WTC11 (cell line): ENCODE results near the gene APOLD1. TPM values are rescaled to one million over a fixed set of nuclear protein-coding genes. Genes with fewer than 3 reads are reported as not detected.
A peak's percentile ranks its signal among the peaks of the same experiment; 100 is the strongest.

Source experiments
- CBFB ChIP-seq: sonication (generic); formaldehyde crosslinking; IDR thresholded peaks from 2 replicates; pipeline ENCODE4 v1.8.1; 2022; ENCODE audit warnings: mild to moderate bottlenecking, low read depth, missing genetic modification reagents
- ELF4 ChIP-seq: sonication (generic); formaldehyde crosslinking; IDR thresholded peaks from 2 replicates; pipeline ENCODE4 v1.8.1; 2022; ENCODE audit warnings: low read depth, mild to moderate bottlenecking, moderate library complexity, missing genetic modification reagents
- ESRRA ChIP-seq: sonication (generic); formaldehyde crosslinking; IDR thresholded peaks from 2 replicates; pipeline ENCODE4 v1.8.1; 2022; ENCODE audit warnings: mild to moderate bottlenecking, missing genetic modification reagents, borderline replicate concordance
- FOXJ3 ChIP-seq: sonication (generic); formaldehyde crosslinking; IDR thresholded peaks from 2 replicates; pipeline ENCODE4 v1.9.0; 2021; ENCODE audit warnings: missing genetic modification reagents, mild to moderate bottlenecking, borderline replicate concordance
- FOXK1 ChIP-seq: sonication (generic); formaldehyde crosslinking; IDR thresholded peaks from 2 replicates; pipeline ENCODE4 v1.8.0; 2022; ENCODE audit warnings: mild to moderate bottlenecking, moderate library complexity, missing genetic modification reagents
- GABPB1 ChIP-seq: sonication (generic); formaldehyde crosslinking; IDR thresholded peaks from 2 replicates; pipeline ENCODE4 v1.8.1; 2023; ENCODE audit warnings: mild to moderate bottlenecking, missing genetic modification reagents
- GRHL2 ChIP-seq: fragments of 250-450 bp; sonication (Bioruptor Pico); IDR thresholded peaks from 2 replicates; pipeline ENCODE4 v1.8.0; 2022; ENCODE audit warnings: mild to moderate bottlenecking, moderate library complexity; ENCODE audit not compliant: insufficient replicate concordance, severe bottlenecking
- GTF2I ChIP-seq: fragments of 250-450 bp; sonication (Bioruptor Pico); conservative IDR thresholded peaks from 2 replicates; pipeline ENCODE4 v1.4.0; 2021; ENCODE audit warnings: mild to moderate bottlenecking
- NR1H2 ChIP-seq: sonication (generic); formaldehyde crosslinking; IDR thresholded peaks from 2 replicates; pipeline ENCODE4 v1.9.0; 2021; ENCODE audit warnings: mild to moderate bottlenecking, moderate library complexity, missing genetic modification reagents
- RELA ChIP-seq: sonication (generic); formaldehyde crosslinking; IDR thresholded peaks from 2 replicates; pipeline ENCODE4 v1.8.1; 2022; ENCODE audit warnings: missing genetic modification reagents, mild to moderate bottlenecking, borderline replicate concordance
- TCF7 ChIP-seq: sonication (generic); formaldehyde crosslinking; IDR thresholded peaks from 2 replicates; pipeline ENCODE4 v1.8.0; 2022; ENCODE audit warnings: mild to moderate bottlenecking, low read depth, missing genetic modification reagents, moderate library complexity
- ZNF138 ChIP-seq: sonication (generic); formaldehyde crosslinking; conservative IDR thresholded peaks from 2 replicates; pipeline ENCODE4 v1.8.1; 2022; ENCODE audit warnings: mild to moderate bottlenecking, moderate library complexity, missing genetic modification reagents
- ZNF232 ChIP-seq: sonication (generic); formaldehyde crosslinking; IDR thresholded peaks from 2 replicates; pipeline ENCODE4 v1.8.0; 2022; ENCODE audit warnings: mild to moderate bottlenecking, missing genetic modification reagents
- ZNF396 ChIP-seq: fragments of 250-450 bp; sonication (Bioruptor Pico); IDR thresholded peaks from 2 replicates; pipeline ENCODE4 v1.8.0; 2021; ENCODE audit warnings: mild to moderate bottlenecking, moderate library complexity, borderline replicate concordance
- total RNA-seq: library from RNA; stranded (reverse); gene quantifications from 3 replicates; pipeline ENCODE4 v1.2.3, GENCODE V29; 2021
- TF ChIP-seq, protein P1 (sequence below): sonication (generic); formaldehyde crosslinking; IDR thresholded peaks from 2 replicates; pipeline ENCODE4 v1.8.1; 2022; ENCODE audit warnings: missing genetic modification reagents, borderline replicate concordance
- TF ChIP-seq, protein P2 (sequence below): sonication (generic); formaldehyde crosslinking; IDR thresholded peaks from 2 replicates; pipeline ENCODE4 v1.8.0; 2022; ENCODE audit warnings: mild to moderate bottlenecking, missing genetic modification reagents
- TF ChIP-seq, protein P3 (sequence below): fragments of 250-450 bp; sonication (Bioruptor Pico); IDR thresholded peaks from 2 replicates; pipeline ENCODE4 v1.9.0; 2021; ENCODE audit warnings: mild to moderate bottlenecking, borderline replicate concordance
- TF ChIP-seq, protein P4 (sequence below): sonication (generic); formaldehyde crosslinking; IDR thresholded peaks from 2 replicates; pipeline ENCODE4 v1.8.0; 2023; ENCODE audit warnings: missing genetic modification reagents
- TF ChIP-seq, protein P5 (sequence below): sonication (generic); formaldehyde crosslinking; IDR thresholded peaks from 2 replicates; pipeline ENCODE4 v1.8.1; 2022; ENCODE audit warnings: low read depth, missing genetic modification reagents, borderline replicate concordance
- TF ChIP-seq, protein P6 (sequence below): fragments of 200-600 bp; IDR thresholded peaks from 2 replicates; pipeline ENCODE4 v1.8.0; 2022; ENCODE audit warnings: antibody characterized with exemption
- TF ChIP-seq, protein P7 (sequence below): fragments of 250-450 bp; sonication (Bioruptor Pico); conservative IDR thresholded peaks from 2 replicates; pipeline ENCODE4 v1.9.0; 2021; ENCODE audit warnings: mild to moderate bottlenecking
- TF ChIP-seq, protein P8 (sequence below): sonication (generic); formaldehyde crosslinking; IDR thresholded peaks from 2 replicates; pipeline ENCODE4 v1.8.1; 2022; ENCODE audit warnings: mild to moderate bottlenecking, missing genetic modification reagents, moderate library complexity, borderline replicate concordance

The APOLD1 gene
- total RNA-seq, 1 experiment from 2014 or later, result 0.44 TPM

DNA sequence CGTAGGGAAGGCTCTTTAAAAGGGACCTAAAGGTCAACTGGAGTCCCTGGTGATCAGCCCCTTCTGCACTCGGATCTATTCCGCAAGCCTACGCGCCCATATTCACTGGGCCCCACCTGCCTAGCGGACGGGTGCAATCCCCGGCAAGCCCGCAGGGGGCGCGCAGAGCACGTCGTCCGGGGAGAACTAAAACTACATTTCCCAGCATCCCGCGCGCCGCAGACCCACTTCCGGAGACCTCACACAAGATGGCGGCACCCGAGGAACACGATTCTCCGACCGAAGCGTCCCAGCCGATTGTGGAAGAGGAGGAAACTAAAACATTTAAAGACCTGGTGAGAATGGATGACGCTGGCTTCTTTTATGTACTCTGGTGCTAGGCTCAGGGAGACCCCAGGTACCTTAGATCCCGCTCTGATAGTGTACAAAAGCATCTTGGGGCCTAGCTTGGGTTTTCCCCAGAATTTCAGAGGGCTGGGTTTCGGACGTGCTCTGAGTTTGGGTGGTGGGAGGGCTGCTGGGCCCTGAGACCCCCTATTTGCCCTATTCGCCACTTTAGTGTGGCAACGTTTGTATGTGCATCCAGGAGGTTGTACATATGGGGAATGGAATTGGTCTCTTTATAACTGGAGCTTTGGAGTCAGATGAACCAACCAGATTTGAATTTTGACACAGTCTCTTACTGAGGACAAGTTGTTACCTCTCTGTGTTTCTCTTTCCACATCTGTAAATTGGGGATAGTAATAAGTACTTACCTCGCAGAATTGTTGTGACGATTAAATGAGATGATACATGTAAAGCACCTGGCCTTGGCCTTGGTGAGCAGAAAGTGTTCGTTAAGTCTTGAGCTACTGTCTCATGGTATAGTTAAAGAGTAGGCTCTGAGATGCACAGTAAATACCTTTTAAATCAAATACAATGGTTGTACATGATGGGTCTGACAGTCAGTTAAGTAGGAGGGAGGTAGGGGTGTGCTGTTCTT is 28.0 kb downstream of the APOLD1 start, which contains the start of gene DDX47 (continued):
- TF ChIP-seq, protein P1, sequence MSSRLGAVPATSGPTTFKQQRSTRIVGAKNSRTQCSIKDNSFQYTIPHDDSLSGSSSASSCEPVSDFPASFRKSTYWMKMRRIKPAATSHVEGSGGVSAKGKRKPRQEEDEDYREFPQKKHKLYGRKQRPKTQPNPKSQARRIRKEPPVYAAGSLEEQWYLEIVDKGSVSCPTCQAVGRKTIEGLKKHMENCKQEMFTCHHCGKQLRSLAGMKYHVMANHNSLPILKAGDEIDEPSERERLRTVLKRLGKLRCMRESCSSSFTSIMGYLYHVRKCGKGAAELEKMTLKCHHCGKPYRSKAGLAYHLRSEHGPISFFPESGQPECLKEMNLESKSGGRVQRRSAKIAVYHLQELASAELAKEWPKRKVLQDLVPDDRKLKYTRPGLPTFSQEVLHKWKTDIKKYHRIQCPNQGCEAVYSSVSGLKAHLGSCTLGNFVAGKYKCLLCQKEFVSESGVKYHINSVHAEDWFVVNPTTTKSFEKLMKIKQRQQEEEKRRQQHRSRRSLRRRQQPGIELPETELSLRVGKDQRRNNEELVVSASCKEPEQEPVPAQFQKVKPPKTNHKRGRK, result no peak
- TF ChIP-seq GABPB1 (CRISPR knock-in tag) (peak; percentile 88), ELF4 (CRISPR knock-in tag) (no peak), NR1H2 (CRISPR knock-in tag) (no peak), ESRRA (0 out of 2 replicates have a peak, but pooled peaks have one; percentile 38), CBFB (no peak), GRHL2 (no peak), GTF2I (no peak), FOXJ3 (no peak), ZNF232 (CRISPR knock-in tag) (no peak), TCF7 (no peak), ZNF138 (no peak), FOXK1 (0 out of 2 replicates have a peak, but pooled peaks have one; percentile 39), ZNF396 (CRISPR knock-in tag) (no peak), RELA (no peak)
- TF ChIP-seq, protein P2, sequence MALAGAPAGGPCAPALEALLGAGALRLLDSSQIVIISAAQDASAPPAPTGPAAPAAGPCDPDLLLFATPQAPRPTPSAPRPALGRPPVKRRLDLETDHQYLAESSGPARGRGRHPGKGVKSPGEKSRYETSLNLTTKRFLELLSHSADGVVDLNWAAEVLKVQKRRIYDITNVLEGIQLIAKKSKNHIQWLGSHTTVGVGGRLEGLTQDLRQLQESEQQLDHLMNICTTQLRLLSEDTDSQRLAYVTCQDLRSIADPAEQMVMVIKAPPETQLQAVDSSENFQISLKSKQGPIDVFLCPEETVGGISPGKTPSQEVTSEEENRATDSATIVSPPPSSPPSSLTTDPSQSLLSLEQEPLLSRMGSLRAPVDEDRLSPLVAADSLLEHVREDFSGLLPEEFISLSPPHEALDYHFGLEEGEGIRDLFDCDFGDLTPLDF (CRISPR knock-in tag), result no peak
- TF ChIP-seq, protein P3, sequence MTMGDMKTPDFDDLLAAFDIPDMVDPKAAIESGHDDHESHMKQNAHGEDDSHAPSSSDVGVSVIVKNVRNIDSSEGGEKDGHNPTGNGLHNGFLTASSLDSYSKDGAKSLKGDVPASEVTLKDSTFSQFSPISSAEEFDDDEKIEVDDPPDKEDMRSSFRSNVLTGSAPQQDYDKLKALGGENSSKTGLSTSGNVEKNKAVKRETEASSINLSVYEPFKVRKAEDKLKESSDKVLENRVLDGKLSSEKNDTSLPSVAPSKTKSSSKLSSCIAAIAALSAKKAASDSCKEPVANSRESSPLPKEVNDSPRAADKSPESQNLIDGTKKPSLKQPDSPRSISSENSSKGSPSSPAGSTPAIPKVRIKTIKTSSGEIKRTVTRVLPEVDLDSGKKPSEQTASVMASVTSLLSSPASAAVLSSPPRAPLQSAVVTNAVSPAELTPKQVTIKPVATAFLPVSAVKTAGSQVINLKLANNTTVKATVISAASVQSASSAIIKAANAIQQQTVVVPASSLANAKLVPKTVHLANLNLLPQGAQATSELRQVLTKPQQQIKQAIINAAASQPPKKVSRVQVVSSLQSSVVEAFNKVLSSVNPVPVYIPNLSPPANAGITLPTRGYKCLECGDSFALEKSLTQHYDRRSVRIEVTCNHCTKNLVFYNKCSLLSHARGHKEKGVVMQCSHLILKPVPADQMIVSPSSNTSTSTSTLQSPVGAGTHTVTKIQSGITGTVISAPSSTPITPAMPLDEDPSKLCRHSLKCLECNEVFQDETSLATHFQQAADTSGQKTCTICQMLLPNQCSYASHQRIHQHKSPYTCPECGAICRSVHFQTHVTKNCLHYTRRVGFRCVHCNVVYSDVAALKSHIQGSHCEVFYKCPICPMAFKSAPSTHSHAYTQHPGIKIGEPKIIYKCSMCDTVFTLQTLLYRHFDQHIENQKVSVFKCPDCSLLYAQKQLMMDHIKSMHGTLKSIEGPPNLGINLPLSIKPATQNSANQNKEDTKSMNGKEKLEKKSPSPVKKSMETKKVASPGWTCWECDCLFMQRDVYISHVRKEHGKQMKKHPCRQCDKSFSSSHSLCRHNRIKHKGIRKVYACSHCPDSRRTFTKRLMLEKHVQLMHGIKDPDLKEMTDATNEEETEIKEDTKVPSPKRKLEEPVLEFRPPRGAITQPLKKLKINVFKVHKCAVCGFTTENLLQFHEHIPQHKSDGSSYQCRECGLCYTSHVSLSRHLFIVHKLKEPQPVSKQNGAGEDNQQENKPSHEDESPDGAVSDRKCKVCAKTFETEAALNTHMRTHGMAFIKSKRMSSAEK (CRISPR knock-in tag), result no peak
- TF ChIP-seq, protein P4, sequence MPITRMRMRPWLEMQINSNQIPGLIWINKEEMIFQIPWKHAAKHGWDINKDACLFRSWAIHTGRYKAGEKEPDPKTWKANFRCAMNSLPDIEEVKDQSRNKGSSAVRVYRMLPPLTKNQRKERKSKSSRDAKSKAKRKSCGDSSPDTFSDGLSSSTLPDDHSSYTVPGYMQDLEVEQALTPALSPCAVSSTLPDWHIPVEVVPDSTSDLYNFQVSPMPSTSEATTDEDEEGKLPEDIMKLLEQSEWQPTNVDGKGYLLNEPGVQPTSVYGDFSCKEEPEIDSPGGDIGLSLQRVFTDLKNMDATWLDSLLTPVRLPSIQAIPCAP, result no peak
- TF ChIP-seq, protein P5, sequence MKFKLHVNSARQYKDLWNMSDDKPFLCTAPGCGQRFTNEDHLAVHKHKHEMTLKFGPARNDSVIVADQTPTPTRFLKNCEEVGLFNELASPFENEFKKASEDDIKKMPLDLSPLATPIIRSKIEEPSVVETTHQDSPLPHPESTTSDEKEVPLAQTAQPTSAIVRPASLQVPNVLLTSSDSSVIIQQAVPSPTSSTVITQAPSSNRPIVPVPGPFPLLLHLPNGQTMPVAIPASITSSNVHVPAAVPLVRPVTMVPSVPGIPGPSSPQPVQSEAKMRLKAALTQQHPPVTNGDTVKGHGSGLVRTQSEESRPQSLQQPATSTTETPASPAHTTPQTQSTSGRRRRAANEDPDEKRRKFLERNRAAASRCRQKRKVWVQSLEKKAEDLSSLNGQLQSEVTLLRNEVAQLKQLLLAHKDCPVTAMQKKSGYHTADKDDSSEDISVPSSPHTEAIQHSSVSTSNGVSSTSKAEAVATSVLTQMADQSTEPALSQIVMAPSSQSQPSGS (CRISPR knock-in tag), result no peak
- TF ChIP-seq, protein P6, sequence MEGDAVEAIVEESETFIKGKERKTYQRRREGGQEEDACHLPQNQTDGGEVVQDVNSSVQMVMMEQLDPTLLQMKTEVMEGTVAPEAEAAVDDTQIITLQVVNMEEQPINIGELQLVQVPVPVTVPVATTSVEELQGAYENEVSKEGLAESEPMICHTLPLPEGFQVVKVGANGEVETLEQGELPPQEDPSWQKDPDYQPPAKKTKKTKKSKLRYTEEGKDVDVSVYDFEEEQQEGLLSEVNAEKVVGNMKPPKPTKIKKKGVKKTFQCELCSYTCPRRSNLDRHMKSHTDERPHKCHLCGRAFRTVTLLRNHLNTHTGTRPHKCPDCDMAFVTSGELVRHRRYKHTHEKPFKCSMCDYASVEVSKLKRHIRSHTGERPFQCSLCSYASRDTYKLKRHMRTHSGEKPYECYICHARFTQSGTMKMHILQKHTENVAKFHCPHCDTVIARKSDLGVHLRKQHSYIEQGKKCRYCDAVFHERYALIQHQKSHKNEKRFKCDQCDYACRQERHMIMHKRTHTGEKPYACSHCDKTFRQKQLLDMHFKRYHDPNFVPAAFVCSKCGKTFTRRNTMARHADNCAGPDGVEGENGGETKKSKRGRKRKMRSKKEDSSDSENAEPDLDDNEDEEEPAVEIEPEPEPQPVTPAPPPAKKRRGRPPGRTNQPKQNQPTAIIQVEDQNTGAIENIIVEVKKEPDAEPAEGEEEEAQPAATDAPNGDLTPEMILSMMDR, result peak; percentile 89
- TF ChIP-seq, protein P7, sequence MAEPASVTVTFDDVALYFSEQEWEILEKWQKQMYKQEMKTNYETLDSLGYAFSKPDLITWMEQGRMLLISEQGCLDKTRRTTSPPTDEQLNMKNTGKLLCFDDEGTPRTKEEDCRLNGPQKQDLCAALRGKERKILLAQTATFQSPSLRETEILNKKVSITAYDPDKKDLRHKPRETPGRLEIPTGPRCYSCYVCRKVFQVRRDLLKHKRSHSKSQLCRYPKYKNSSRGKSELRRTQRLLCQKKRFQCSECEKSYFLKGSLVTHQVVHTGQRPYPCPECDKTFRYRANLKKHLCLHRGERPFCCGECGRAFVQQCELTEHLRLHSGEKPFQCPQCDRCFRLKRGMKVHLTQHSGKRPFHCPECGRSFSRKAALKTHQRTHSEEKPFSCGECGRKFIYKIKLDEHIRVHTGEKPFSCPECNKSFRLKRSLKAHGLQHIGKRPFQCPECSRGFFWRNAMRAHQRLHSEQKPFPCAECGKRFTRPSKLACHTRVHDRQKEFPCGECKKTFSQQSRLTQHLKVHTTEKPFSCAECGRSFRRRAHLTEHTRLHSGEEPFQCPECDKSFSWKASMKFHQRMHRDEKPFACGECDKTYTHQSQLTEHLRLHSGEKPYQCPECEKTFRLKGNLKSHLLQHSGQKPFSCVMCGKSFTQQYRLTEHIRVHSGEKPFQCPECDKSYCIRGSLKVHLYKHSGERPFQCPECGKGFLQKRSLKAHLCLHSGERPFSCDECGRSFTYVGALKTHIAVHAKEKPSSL (CRISPR knock-in tag), result no peak
- TF ChIP-seq, protein P8, sequence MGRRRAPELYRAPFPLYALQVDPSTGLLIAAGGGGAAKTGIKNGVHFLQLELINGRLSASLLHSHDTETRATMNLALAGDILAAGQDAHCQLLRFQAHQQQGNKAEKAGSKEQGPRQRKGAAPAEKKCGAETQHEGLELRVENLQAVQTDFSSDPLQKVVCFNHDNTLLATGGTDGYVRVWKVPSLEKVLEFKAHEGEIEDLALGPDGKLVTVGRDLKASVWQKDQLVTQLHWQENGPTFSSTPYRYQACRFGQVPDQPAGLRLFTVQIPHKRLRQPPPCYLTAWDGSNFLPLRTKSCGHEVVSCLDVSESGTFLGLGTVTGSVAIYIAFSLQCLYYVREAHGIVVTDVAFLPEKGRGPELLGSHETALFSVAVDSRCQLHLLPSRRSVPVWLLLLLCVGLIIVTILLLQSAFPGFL (CRISPR knock-in tag), result no peak
